ENCODE measurements around the gene FGFR3.

The FGFR3 gene

GRCh38 chr4:1768367-1769034 is 24.6 kb upstream of the FGFR3 start:
- Histone ChIP-seq H3K36me3 (ENCODE audit: insufficient read depth, low read length) (no peaks in the 10 kb centered on the region), H3K4me3 (ENCODE audit: low read length) (peak overlapping the region; percentile 35)

GRCh38 chr4:1769692-1770091 is 23.4 kb upstream of the FGFR3 start:
- H3K4me1 ChIP-seq (ENCODE audit: insufficient read depth, low read length), result peaks cover 73% of the 10 kb centered on the region
- H3K36me3 ChIP-seq (ENCODE audit: insufficient read depth, low read length), result no peaks in the 10 kb centered on the region

More at GRCh38 chr4:1768367-1769034, 24.6 kb upstream of the FGFR3 start:
- peaks cover 74% of the 10 kb centered on the region for H3K4me1 ChIP-seq (ENCODE audit: insufficient read depth, low read length)
- H3K27me3 ChIP-seq (ENCODE audit: insufficient read depth, low read length), result no peaks in the 10 kb centered on the region
- no peak overlapping the region for H2AFZ ChIP-seq (ENCODE audit: low read depth, low read length)
- no peaks in the 10 kb centered on the region for H3K9me3 ChIP-seq (ENCODE audit: low read length)

GRCh38 chr4:1770245-1770644 is 22.8 kb upstream of the FGFR3 start:
- no peaks in the 10 kb centered on the region for H3K36me3 ChIP-seq (ENCODE audit: insufficient read depth, low read length)
- no peak overlapping the region for H3K4me3 ChIP-seq (ENCODE audit: low read length)
- no peaks in the 10 kb centered on the region for H3K9me3 ChIP-seq (ENCODE audit: low read length)
- H3K27me3 ChIP-seq (ENCODE audit: insufficient read depth, low read length), result no peaks in the 10 kb centered on the region
- H2AFZ ChIP-seq (ENCODE audit: low read depth, low read length), result no peak overlapping the region
- H3K4me1 ChIP-seq (ENCODE audit: insufficient read depth, low read length), result peaks cover 72% of the 10 kb centered on the region

More at GRCh38 chr4:1769692-1770091, 23.4 kb upstream of the FGFR3 start:
- no peaks in the 10 kb centered on the region for H3K27me3 ChIP-seq (ENCODE audit: insufficient read depth, low read length)
- no peak overlapping the region for H3K4me3 ChIP-seq (ENCODE audit: low read length)
- no peaks in the 10 kb centered on the region for H3K9me3 ChIP-seq (ENCODE audit: low read length)
- no peak overlapping the region for H2AFZ ChIP-seq (ENCODE audit: low read depth, low read length)

- Histone ChIP-seq H3K9me3 (ENCODE audit: low read length) (no peaks in the 10 kb centered on the region), H3K4me1 (ENCODE audit: insufficient read depth, low read length) (peaks cover 71% of the 10 kb centered on the region), H3K4me3 (ENCODE audit: low read length) (no peak overlapping the region), H2AFZ (ENCODE audit: low read depth, low read length) (no peak overlapping the region), H3K36me3 (ENCODE audit: insufficient read depth, low read length) (no peaks in the 10 kb centered on the region), H3K27me3 (ENCODE audit: insufficient read depth, low read length) (no peaks in the 10 kb centered on the region)
Measured at GRCh38 chr4:1770791-1771231, 22.3 kb upstream of the FGFR3 start.

- no peak overlapping the region for H2AFZ ChIP-seq (ENCODE audit: low read depth, low read length)
- H3K4me3 ChIP-seq (ENCODE audit: low read length), result no peak overlapping the region
- no peaks in the 10 kb centered on the region for H3K9me3 ChIP-seq (ENCODE audit: low read length)
- no peaks in the 10 kb centered on the region for H3K36me3 ChIP-seq (ENCODE audit: insufficient read depth, low read length)
- peaks cover 71% of the 10 kb centered on the region for H3K4me1 ChIP-seq (ENCODE audit: insufficient read depth, low read length)
- no peaks in the 10 kb centered on the region for H3K27me3 ChIP-seq (ENCODE audit: insufficient read depth, low read length)
Measured at GRCh38 chr4:1771555-1772305, 21.4 kb upstream of the FGFR3 start.

- Histone ChIP-seq H3K27me3 (ENCODE audit: insufficient read depth, low read length) (no peaks in the 10 kb centered on the region), H3K36me3 (ENCODE audit: insufficient read depth, low read length) (no peaks in the 10 kb centered on the region), H3K4me1 (ENCODE audit: insufficient read depth, low read length) (peaks cover 80% of the 10 kb centered on the region), H3K4me3 (ENCODE audit: low read length) (no peak overlapping the region), H3K9me3 (ENCODE audit: low read length) (no peaks in the 10 kb centered on the region), H2AFZ (ENCODE audit: low read depth, low read length) (no peak overlapping the region)
Measured at GRCh38 chr4:1772853-1773538, 20.1 kb upstream of the FGFR3 start.

GRCh38 chr4:1773754-1774153 is 19.3 kb upstream of the FGFR3 start:
- Histone ChIP-seq H2AFZ (ENCODE audit: low read depth, low read length) (no peak overlapping the region), H3K36me3 (ENCODE audit: insufficient read depth, low read length) (no peaks in the 10 kb centered on the region), H3K4me1 (ENCODE audit: insufficient read depth, low read length) (peaks cover 77% of the 10 kb centered on the region), H3K27me3 (ENCODE audit: insufficient read depth, low read length) (no peaks in the 10 kb centered on the region), H3K4me3 (ENCODE audit: low read length) (no peak overlapping the region), H3K9me3 (ENCODE audit: low read length) (no peaks in the 10 kb centered on the region)

GRCh38 chr4:1775731-1776500 is 17.2 kb upstream of the FGFR3 start:
- H3K4me1 ChIP-seq (ENCODE audit: insufficient read depth, low read length), result peaks cover 74% of the 10 kb centered on the region
- no peak overlapping the region for H3K4me3 ChIP-seq (ENCODE audit: low read length)
- H3K36me3 ChIP-seq (ENCODE audit: insufficient read depth, low read length), result no peaks in the 10 kb centered on the region

GRCh38 chr4:1776521-1777161 is 16.5 kb upstream of the FGFR3 start:
- H3K9me3 ChIP-seq (ENCODE audit: low read length), result no peaks in the 10 kb centered on the region
- no peak overlapping the region for H2AFZ ChIP-seq (ENCODE audit: low read depth, low read length)
- no peak overlapping the region for H3K4me3 ChIP-seq (ENCODE audit: low read length)
- no peaks in the 10 kb centered on the region for H3K27me3 ChIP-seq (ENCODE audit: insufficient read depth, low read length)
- H3K36me3 ChIP-seq (ENCODE audit: insufficient read depth, low read length), result no peaks in the 10 kb centered on the region
- peaks cover 67% of the 10 kb centered on the region for H3K4me1 ChIP-seq (ENCODE audit: insufficient read depth, low read length)

More at GRCh38 chr4:1775731-1776500, 17.2 kb upstream of the FGFR3 start:
- no peaks in the 10 kb centered on the region for H3K27me3 ChIP-seq (ENCODE audit: insufficient read depth, low read length)
- no peaks in the 10 kb centered on the region for H3K9me3 ChIP-seq (ENCODE audit: low read length)
- H2AFZ ChIP-seq (ENCODE audit: low read depth, low read length), result no peak overlapping the region

GRCh38 chr4:1777822-1778641 is 15.1 kb upstream of the FGFR3 start:
- Histone ChIP-seq H3K4me1 (ENCODE audit: insufficient read depth, low read length) (peaks cover 57% of the 10 kb centered on the region), H3K9me3 (ENCODE audit: low read length) (no peaks in the 10 kb centered on the region), H3K36me3 (ENCODE audit: insufficient read depth, low read length) (no peaks in the 10 kb centered on the region), H3K4me3 (ENCODE audit: low read length) (no peak overlapping the region), H2AFZ (ENCODE audit: low read depth, low read length) (no peak overlapping the region), H3K27me3 (ENCODE audit: insufficient read depth, low read length) (no peaks in the 10 kb centered on the region)

GRCh38 chr4:1778642-1779392 is 14.3 kb upstream of the FGFR3 start:
- H3K27me3 ChIP-seq (ENCODE audit: insufficient read depth, low read length), result no peaks in the 10 kb centered on the region
- H3K36me3 ChIP-seq (ENCODE audit: insufficient read depth, low read length), result no peaks in the 10 kb centered on the region
- no peak overlapping the region for H3K4me3 ChIP-seq (ENCODE audit: low read length)
- no peak overlapping the region for H2AFZ ChIP-seq (ENCODE audit: low read depth, low read length)
- peaks cover 56% of the 10 kb centered on the region for H3K4me1 ChIP-seq (ENCODE audit: insufficient read depth, low read length)
- H3K9me3 ChIP-seq (ENCODE audit: low read length), result no peaks in the 10 kb centered on the region
